ENCODE measurements around the gene STX3. TPM values are rescaled to one million over a fixed set of nuclear protein-coding genes. Genes with fewer than 3 reads are reported as not detected.

Gene STX3
- total RNA-seq, 2 experiments from 2014 or later, result 6.4 to 20.2 TPM

Other genes with a start within 250 kb of the STX3 start
- gene OR4D9, start 243.8 kb upstream of the STX3 start, total RNA-seq (2014; rRNA removed; shearing (Covaris generic)), result not detected in 2 replicates
- gene OR4D9, start 243.8 kb upstream of the STX3 start, total RNA-seq (2022), result not detected in 2 replicates
- gene OSBP, start 139.6 kb upstream of the STX3 start, total RNA-seq (2014; rRNA removed; shearing (Covaris generic)), result 16.9 and 19.2 TPM in 2 replicates
- gene OSBP, start 139.6 kb upstream of the STX3 start, total RNA-seq (2022), result 44.6 and 44.7 TPM in 2 replicates
- gene PATL1, start 86.3 kb upstream of the STX3 start, total RNA-seq (2014; rRNA removed; shearing (Covaris generic)), result 14.7 and 15.2 TPM in 2 replicates
- gene PATL1, start 86.3 kb upstream of the STX3 start, total RNA-seq (2022), result 46.3 TPM in 2 replicates
- not detected in 2 replicates for gene OR10V1, start 41.5 kb upstream of the STX3 start, total RNA-seq (2014; rRNA removed; shearing (Covaris generic))
- gene OR10V1, start 41.5 kb upstream of the STX3 start, total RNA-seq (2022), result not detected in 2 replicates
- 133 and 159 TPM in 2 replicates for gene MRPL16, start 55.4 kb downstream of the STX3 start, total RNA-seq (2014; rRNA removed; shearing (Covaris generic))
- gene MRPL16, start 55.4 kb downstream of the STX3 start, total RNA-seq (2022), result 87.5 and 92.2 TPM in 2 replicates
- gene CBLIF, start 90.1 kb downstream of the STX3 start, total RNA-seq (2014; rRNA removed; shearing (Covaris generic)), result not detected in 2 replicates
- not detected in 2 replicates for gene CBLIF, start 90.1 kb downstream of the STX3 start, total RNA-seq (2022)
- gene TCN1, start 111.1 kb downstream of the STX3 start, total RNA-seq (2014; rRNA removed; shearing (Covaris generic)), result not detected in 2 replicates
- gene TCN1, start 111.1 kb downstream of the STX3 start, total RNA-seq (2022), result not detected in 2 replicates
- not detected in 2 replicates for gene OOSP3, start 123.4 kb downstream of the STX3 start, total RNA-seq (2014; rRNA removed; shearing (Covaris generic))
- not detected in 2 replicates for gene OOSP3, start 123.4 kb downstream of the STX3 start, total RNA-seq (2022)
- not detected in 2 replicates for gene OOSP1, start 183.1 kb downstream of the STX3 start, total RNA-seq (2014; rRNA removed; shearing (Covaris generic))
- gene OOSP1, start 183.1 kb downstream of the STX3 start, total RNA-seq (2022), result not detected in 2 replicates
- gene OOSP4A, start 208.7 kb downstream of the STX3 start, total RNA-seq (2014; rRNA removed; shearing (Covaris generic)), result not detected in 2 replicates
- not detected in 2 replicates for gene OOSP4A, start 208.7 kb downstream of the STX3 start, total RNA-seq (2022)

Data from OCI-LY7 (cell line).